HL-60 (cell line): ENCODE results near the gene HNRNPH1.
"Not testable (repeated sequence)": the region's sequence is repeated elsewhere in the genome, so short reads cannot be mapped to it uniquely, and the experiment has no call there.

Experiments
- GABPA ChIP-seq: IDR thresholded peaks from 2 replicates; pipeline ENCODE4 v1.6.1; 2012; ENCODE audit warnings: low read depth
- POLR2AphosphoS5 ChIP-seq: IDR thresholded peaks from 2 replicates; pipeline ENCODE4 v1.6.1; 2012; ENCODE audit warnings: low read depth
- TF ChIP-seq, protein P1 (sequence below): IDR thresholded peaks from one replicate; pipeline ENCODE4 v1.5.1; 2011; ENCODE audit warnings: low read length, control low read depth, inconsistent platforms; ENCODE audit not compliant: insufficient read depth
- TF ChIP-seq, protein P2 (sequence below): IDR thresholded peaks from 2 replicates; pipeline ENCODE4 v1.6.1; 2012; ENCODE audit warnings: low read depth; ENCODE audit not compliant: insufficient replicate concordance

DNA sequence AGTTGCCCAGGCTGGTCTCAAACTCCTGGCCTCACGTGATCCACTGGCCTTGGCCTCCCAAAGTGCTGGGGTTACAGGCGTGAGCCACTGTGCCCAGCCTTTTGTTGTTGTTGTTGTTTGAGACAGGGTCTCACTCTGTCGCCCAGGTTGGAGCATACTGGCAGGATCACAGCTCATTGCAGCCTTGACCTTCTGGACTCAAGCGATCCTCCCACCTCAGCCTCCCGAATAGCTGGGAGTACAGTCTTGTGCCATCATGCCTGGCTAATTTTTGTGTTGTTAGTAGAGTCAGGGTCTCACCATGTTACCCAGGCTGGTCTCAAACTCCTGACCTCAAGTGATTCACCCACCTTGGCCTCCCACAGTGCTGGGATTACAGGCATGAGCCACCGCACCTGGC lies 38.2 kb upstream of the HNRNPH1 start:
- TF ChIP-seq, protein P1, sequence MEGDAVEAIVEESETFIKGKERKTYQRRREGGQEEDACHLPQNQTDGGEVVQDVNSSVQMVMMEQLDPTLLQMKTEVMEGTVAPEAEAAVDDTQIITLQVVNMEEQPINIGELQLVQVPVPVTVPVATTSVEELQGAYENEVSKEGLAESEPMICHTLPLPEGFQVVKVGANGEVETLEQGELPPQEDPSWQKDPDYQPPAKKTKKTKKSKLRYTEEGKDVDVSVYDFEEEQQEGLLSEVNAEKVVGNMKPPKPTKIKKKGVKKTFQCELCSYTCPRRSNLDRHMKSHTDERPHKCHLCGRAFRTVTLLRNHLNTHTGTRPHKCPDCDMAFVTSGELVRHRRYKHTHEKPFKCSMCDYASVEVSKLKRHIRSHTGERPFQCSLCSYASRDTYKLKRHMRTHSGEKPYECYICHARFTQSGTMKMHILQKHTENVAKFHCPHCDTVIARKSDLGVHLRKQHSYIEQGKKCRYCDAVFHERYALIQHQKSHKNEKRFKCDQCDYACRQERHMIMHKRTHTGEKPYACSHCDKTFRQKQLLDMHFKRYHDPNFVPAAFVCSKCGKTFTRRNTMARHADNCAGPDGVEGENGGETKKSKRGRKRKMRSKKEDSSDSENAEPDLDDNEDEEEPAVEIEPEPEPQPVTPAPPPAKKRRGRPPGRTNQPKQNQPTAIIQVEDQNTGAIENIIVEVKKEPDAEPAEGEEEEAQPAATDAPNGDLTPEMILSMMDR, result not testable (repeated sequence)
- TF ChIP-seq, protein P2, sequence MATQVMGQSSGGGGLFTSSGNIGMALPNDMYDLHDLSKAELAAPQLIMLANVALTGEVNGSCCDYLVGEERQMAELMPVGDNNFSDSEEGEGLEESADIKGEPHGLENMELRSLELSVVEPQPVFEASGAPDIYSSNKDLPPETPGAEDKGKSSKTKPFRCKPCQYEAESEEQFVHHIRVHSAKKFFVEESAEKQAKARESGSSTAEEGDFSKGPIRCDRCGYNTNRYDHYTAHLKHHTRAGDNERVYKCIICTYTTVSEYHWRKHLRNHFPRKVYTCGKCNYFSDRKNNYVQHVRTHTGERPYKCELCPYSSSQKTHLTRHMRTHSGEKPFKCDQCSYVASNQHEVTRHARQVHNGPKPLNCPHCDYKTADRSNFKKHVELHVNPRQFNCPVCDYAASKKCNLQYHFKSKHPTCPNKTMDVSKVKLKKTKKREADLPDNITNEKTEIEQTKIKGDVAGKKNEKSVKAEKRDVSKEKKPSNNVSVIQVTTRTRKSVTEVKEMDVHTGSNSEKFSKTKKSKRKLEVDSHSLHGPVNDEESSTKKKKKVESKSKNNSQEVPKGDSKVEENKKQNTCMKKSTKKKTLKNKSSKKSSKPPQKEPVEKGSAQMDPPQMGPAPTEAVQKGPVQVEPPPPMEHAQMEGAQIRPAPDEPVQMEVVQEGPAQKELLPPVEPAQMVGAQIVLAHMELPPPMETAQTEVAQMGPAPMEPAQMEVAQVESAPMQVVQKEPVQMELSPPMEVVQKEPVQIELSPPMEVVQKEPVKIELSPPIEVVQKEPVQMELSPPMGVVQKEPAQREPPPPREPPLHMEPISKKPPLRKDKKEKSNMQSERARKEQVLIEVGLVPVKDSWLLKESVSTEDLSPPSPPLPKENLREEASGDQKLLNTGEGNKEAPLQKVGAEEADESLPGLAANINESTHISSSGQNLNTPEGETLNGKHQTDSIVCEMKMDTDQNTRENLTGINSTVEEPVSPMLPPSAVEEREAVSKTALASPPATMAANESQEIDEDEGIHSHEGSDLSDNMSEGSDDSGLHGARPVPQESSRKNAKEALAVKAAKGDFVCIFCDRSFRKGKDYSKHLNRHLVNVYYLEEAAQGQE, result not testable (repeated sequence)
- not testable (repeated sequence) for TF ChIP-seq GABPA, POLR2AphosphoS5
